Mesenchymal stem cell (in vitro differentiated cells and primary cell): ENCODE results near the gene ANO4.
A peak's percentile ranks its signal among the peaks of the same experiment; 100 is the strongest.

ENCODE experiments used
- DNase-seq: peaks from one replicate; pipeline ENCODE4 v3.0.0-alpha.2; 2013
- H2AFZ ChIP-seq: one replicate; pipeline ENCODE4 v1.6.1; 2013; ENCODE audit warnings: low read depth, mild to moderate bottlenecking, control low read depth, inconsistent platforms, low read length, moderate library complexity
- H2AK5ac ChIP-seq: 2 replicates; pipeline ENCODE4 v1.6.1; 2013; ENCODE audit warnings: low read length, moderate library complexity, mild to moderate bottlenecking, inconsistent platforms; ENCODE audit not compliant: severe bottlenecking
- H2BK120ac ChIP-seq: one replicate; pipeline ENCODE4 v1.6.1; 2013; ENCODE audit warnings: low read depth, mild to moderate bottlenecking, inconsistent platforms, low read length, moderate library complexity
- H2BK12ac ChIP-seq, 2 experiments: one replicate each; pipeline ENCODE4 v1.6.1; 2013; ENCODE audit warnings: inconsistent platforms in 2 of 2, low read length in 2 of 2, mild to moderate bottlenecking in 2 of 2, moderate library complexity in 2 of 2, control low read depth in 1 of 2
- H2BK15ac ChIP-seq: one replicate; pipeline ENCODE4 v1.6.1; 2013; ENCODE audit warnings: mild to moderate bottlenecking, low read depth, inconsistent platforms; ENCODE audit not compliant: poor library complexity, severe bottlenecking
- H2BK5ac ChIP-seq: 2 replicates; pipeline ENCODE4 v1.6.1; 2013; ENCODE audit warnings: low read depth, mild to moderate bottlenecking, low read length, control low read depth, inconsistent platforms; ENCODE audit not compliant: poor library complexity, severe bottlenecking
- H3K14ac ChIP-seq, 2 experiments: one replicate each; pipeline ENCODE4 v1.6.1; 2013; ENCODE audit warnings: inconsistent platforms in 2 of 2, low read length in 2 of 2, control low read depth in 1 of 2, mild to moderate bottlenecking in 1 of 2, moderate library complexity in 1 of 2
- H3K18ac ChIP-seq, 2 experiments: one replicate each; pipeline ENCODE4 v1.6.1; 2013; ENCODE audit warnings: inconsistent platforms in 2 of 2, low read length in 2 of 2, control low read depth in 1 of 2, low read depth in 1 of 2, mild to moderate bottlenecking in 1 of 2
- H3K23ac ChIP-seq, 2 experiments: one replicate each; pipeline ENCODE4 v1.6.1; 2013; ENCODE audit warnings: inconsistent platforms in 2 of 2, low read length in 2 of 2, mild to moderate bottlenecking in 2 of 2, moderate library complexity in 2 of 2, control low read depth in 1 of 2
- H3K27ac ChIP-seq: 2 replicates; pipeline ENCODE4 v1.5.1; 2013; ENCODE audit warnings: mild to moderate bottlenecking, moderate library complexity, low read length, control low read depth, inconsistent platforms; ENCODE audit not compliant: poor library complexity, severe bottlenecking
- H3K27me3 ChIP-seq, 2 experiments: 2 replicates each; pipeline versions ENCODE4 v1.6.1 to v1.7.0; 2013; ENCODE audit warnings: low read length in 2 of 2, mild to moderate bottlenecking in 2 of 2, moderate library complexity in 2 of 2, control low read depth in 1 of 2, inconsistent platforms in 1 of 2; ENCODE audit not compliant: control insufficient read depth in 1 of 2, insufficient read depth in 1 of 2
- H3K36me3 ChIP-seq, 2 experiments: 2 replicates each; pipeline versions ENCODE4 v1.6.1 to v1.7.0; 2013; ENCODE audit warnings: low read length in 2 of 2, control low read depth in 1 of 2, inconsistent platforms in 1 of 2, low read depth in 1 of 2, mild to moderate bottlenecking in 1 of 2; ENCODE audit not compliant: insufficient read depth in 2 of 2, control insufficient read depth in 1 of 2
- H3K4ac ChIP-seq, 2 experiments: one replicate each; pipeline ENCODE4 v1.6.1; 2013; ENCODE audit warnings: inconsistent platforms in 2 of 2, low read length in 2 of 2, mild to moderate bottlenecking in 2 of 2, moderate library complexity in 2 of 2, control low read depth in 1 of 2, low read depth in 1 of 2
- H3K4me1 ChIP-seq: 2 replicates; pipeline ENCODE4 v1.6.1; 2013; ENCODE audit warnings: low read depth, low read length, control low read depth; ENCODE audit not compliant: control insufficient read depth, insufficient read depth
- H3K4me2 ChIP-seq: 2 replicates; pipeline ENCODE4 v1.6.1; 2013; ENCODE audit warnings: low read length, mild to moderate bottlenecking, inconsistent platforms; ENCODE audit not compliant: poor library complexity, severe bottlenecking
- H3K4me3 ChIP-seq, 2 experiments: 2 replicates each; pipeline versions ENCODE4 v1.5.1 to v1.7.0; 2013; ENCODE audit warnings: low read length in 2 of 2, mild to moderate bottlenecking in 2 of 2, control low read depth in 1 of 2, low read depth in 1 of 2; ENCODE audit not compliant: insufficient read depth in 1 of 2
- H3K79me1 ChIP-seq: replicated peaks from 2 replicates; pipeline ENCODE4 v1.6.1; 2013; ENCODE audit warnings: mild to moderate bottlenecking, control low read depth, low read length, inconsistent platforms; ENCODE audit not compliant: poor library complexity, severe bottlenecking
- H3K9ac ChIP-seq: 2 replicates; pipeline ENCODE4 v1.7.0; 2013; ENCODE audit warnings: mild to moderate bottlenecking, low read length, moderate library complexity
- H3K9me3 ChIP-seq: 2 replicates; pipeline ENCODE4 v1.7.0; 2013; ENCODE audit warnings: mild to moderate bottlenecking, low read length; ENCODE audit not compliant: control insufficient read depth
- H4K8ac ChIP-seq: one replicate; pipeline ENCODE4 v1.6.1; 2013; ENCODE audit warnings: inconsistent platforms, mild to moderate bottlenecking, low read length, moderate library complexity
- H4K91ac ChIP-seq: one replicate; pipeline ENCODE4 v1.6.1; 2013; ENCODE audit warnings: mild to moderate bottlenecking, low read length, inconsistent platforms
- WGBS: methylation state at CpG from one replicate; pipeline ENCODE4 v1.1.7; 2013; ENCODE audit warnings: mixed read lengths; 5-methylcytosine and 5-hydroxymethylcytosine counted together

Gene ANO4

DNA sequence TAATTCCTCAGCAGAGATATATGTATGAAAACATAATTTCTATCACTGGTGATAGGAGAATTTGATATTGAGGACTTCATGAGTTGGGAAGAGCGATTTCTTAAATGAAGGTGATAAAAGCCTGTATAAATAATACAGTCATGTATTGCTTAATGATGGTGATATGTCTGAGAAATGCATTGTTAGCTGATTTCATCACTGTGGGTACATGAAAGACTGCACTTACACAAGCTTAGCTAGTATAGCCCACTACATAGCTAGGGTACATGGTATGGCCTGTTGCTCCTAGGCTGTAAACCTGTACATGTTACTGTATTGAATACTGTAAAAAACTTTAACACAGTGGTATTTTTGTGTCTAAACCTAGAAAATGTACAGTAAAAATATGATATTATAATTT, 63.4 kb downstream of the ANO4 start:
- no peak for DNase-seq
- Histone ChIP-seq H3K18ac (no peak overlapping the region), H3K4me1 (no peaks in the 10 kb centered on the region), H3K4me2 (no peak overlapping the region), H3K27me3 (peaks cover 0 to 7% of the 10 kb centered on the region in 2 experiments), H3K4ac (no peak overlapping the region), H3K27ac (no peak overlapping the region), H3K79me1 (no peaks in the 10 kb centered on the region), H2BK5ac (no peak overlapping the region), H2AK5ac (no peak overlapping the region), H2BK120ac (no peak overlapping the region), H3K14ac (no peak overlapping the region), H3K4me3 (no peak overlapping the region), H2BK15ac (no peak overlapping the region), H3K36me3 (no peaks in the 10 kb centered on the region), H2AFZ (no peak overlapping the region), H2BK12ac (no peak overlapping the region), H4K8ac (no peak overlapping the region), H4K91ac (no peak overlapping the region), H3K9me3 (no peaks in the 10 kb centered on the region), H3K9ac (no peak overlapping the region), H3K23ac (no peak overlapping the region)
- WGBS = 89% methylated on average over 1 of the region's 1 CpG

GRCh38 chr12:100858656-100859055, 64.1 kb downstream of the ANO4 start:
- no peak overlapping the region for H3K4ac ChIP-seq
- H3K9ac ChIP-seq = peak overlapping the region; percentile 50
- no peak overlapping the region for H3K27ac ChIP-seq
- no peak overlapping the region for H3K14ac ChIP-seq
- no peak overlapping the region for H4K91ac ChIP-seq
- 40% methylated on average over 1 of the region's 1 CpG for WGBS
- H3K79me1 ChIP-seq = no peaks in the 10 kb centered on the region
- H2BK120ac ChIP-seq = no peak overlapping the region
- peaks cover 0 to 7% of the 10 kb centered on the region in 2 experiments for H3K27me3 ChIP-seq
- H3K4me2 ChIP-seq = no peak overlapping the region
- H3K9me3 ChIP-seq = no peaks in the 10 kb centered on the region
- no peak overlapping the region for H2BK5ac ChIP-seq
- H4K8ac ChIP-seq = no peak overlapping the region
- H3K18ac ChIP-seq = no peak overlapping the region
- H3K23ac ChIP-seq = no peak overlapping the region
- no peak overlapping the region for H3K4me3 ChIP-seq
- no peak overlapping the region for H2BK12ac ChIP-seq
- no peak overlapping the region for H2BK15ac ChIP-seq
- no peaks in the 10 kb centered on the region for H3K4me1 ChIP-seq
- no peak overlapping the region for H2AFZ ChIP-seq
- DNase-seq = peak; percentile 8
- H3K36me3 ChIP-seq = no peaks in the 10 kb centered on the region
- H2AK5ac ChIP-seq = no peak overlapping the region

- Histone ChIP-seq H3K23ac (no peak overlapping the region), H3K14ac (no peak overlapping the region), H3K4me2 (no peak overlapping the region), H3K4me1 (no peaks in the 10 kb centered on the region), H2AK5ac (no peak overlapping the region), H2AFZ (no peak overlapping the region), H2BK15ac (no peak overlapping the region), H3K18ac (no peak overlapping the region), H2BK12ac (no peak overlapping the region), H3K4ac (no peak overlapping the region), H3K36me3 (no peaks in the 10 kb centered on the region), H3K27ac (no peak overlapping the region), H3K9me3 (no peaks in the 10 kb centered on the region), H3K27me3 (peaks cover 0 to 9% of the 10 kb centered on the region in 2 experiments), H4K8ac (no peak overlapping the region), H2BK120ac (no peak overlapping the region), H3K79me1 (no peaks in the 10 kb centered on the region), H4K91ac (no peak overlapping the region), H3K9ac (peak overlapping the region; percentile 50), H2BK5ac (no peak overlapping the region), H3K4me3 (no peak overlapping the region)
- DNase-seq = no peak
- WGBS = 86% methylated on average over 4 of the region's 5 CpGs
Observed at GRCh38 chr12:100859063-100859627, 64.6 kb downstream of the ANO4 start.

- Histone ChIP-seq H3K18ac (no peak overlapping the region), H3K79me1 (no peaks in the 10 kb centered on the region), H2BK12ac (no peak overlapping the region), H3K27me3 (peaks cover 0 to 21% of the 10 kb centered on the region in 2 experiments), H3K14ac (no peak overlapping the region), H3K4me3 (no peak overlapping the region), H2BK15ac (no peak overlapping the region), H3K4me2 (no peak overlapping the region), H3K4me1 (no peaks in the 10 kb centered on the region), H2AK5ac (no peak overlapping the region), H3K27ac (no peak overlapping the region), H3K36me3 (no peaks in the 10 kb centered on the region), H3K9ac (no peak overlapping the region), H4K8ac (no peak overlapping the region), H2BK120ac (no peak overlapping the region), H2BK5ac (no peak overlapping the region), H4K91ac (no peak overlapping the region), H2AFZ (no peak overlapping the region), H3K4ac (no peak overlapping the region), H3K9me3 (no peaks in the 10 kb centered on the region), H3K23ac (no peak overlapping the region)
- no peak for DNase-seq
- 92% methylated on average over 8 of the region's 8 CpGs for WGBS
Observed at GRCh38 chr12:100860611-100861010, 66.0 kb downstream of the ANO4 start.
